ENCODE data around the gene TJP2.
A peak's percentile ranks its signal among the peaks of the same experiment; 100 is the strongest.

The TJP2 gene

DNA sequence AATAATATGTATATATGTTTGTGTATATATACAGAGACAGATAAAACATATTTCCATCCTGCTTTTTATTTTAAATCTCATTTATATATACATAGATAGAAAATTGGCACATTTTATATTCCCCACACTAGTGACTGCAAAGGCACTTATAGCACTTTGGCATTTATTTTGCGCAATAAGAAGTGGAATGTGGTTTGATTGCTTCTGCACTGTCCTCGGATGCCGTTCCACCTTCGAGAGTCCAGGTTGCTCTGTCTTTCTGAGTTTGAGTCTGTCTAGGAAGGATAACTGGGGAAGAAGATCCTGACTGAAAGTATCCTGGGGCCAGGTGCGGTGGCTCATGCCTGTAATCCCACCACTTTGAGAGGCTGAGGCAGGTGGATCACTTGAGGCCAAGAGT lies 84.5 kb downstream of the TJP2 start:
- no peak overlapping the region for H3K4me2 ChIP-seq (ENCODE audit: insufficient read depth, low read length, poor library complexity, severe bottlenecking)
- H3K4me1 ChIP-seq (ENCODE audit: control insufficient read depth in 2 of 2, insufficient read depth in 1 of 2, low read depth in 1 of 2, low read length in 2 of 2) = peaks cover 0 to 4% of the 10 kb centered on the region in 2 donors
- no peak overlapping the region for H2BK5ac ChIP-seq (ENCODE audit: low read length)
- H3K18ac ChIP-seq (ENCODE audit: low read length) = no peak overlapping the region
- no peak overlapping the region for H2BK12ac ChIP-seq (ENCODE audit: low read length)
- H3K14ac ChIP-seq (ENCODE audit: low read length) = no peak overlapping the region
- H3K9ac ChIP-seq (ENCODE audit: low read depth, low read length, poor library complexity) = no peak overlapping the region
- no peak for DNase-seq (ENCODE audit: low spot score)
- peaks cover 9 to 19% of the 10 kb centered on the region in 2 donors for H3K36me3 ChIP-seq (replicated peaks in 1 of 2; ENCODE audit: control insufficient read depth in 2 of 2, insufficient read depth in 2 of 2, low read length in 2 of 2)
- H2AK5ac ChIP-seq (ENCODE audit: low read depth, low read length) = no peak overlapping the region
- H3K23ac ChIP-seq (ENCODE audit: low read depth, low read length, poor library complexity) = no peak overlapping the region
- no CpG with 5 or more reads among the region's 5 CpGs for WGBS, 2 donors (ENCODE audit: extremely low coverage in 2 of 2, insufficient read length in 2 of 2, insufficient replicate concordance in 1 of 2)
- H2BK15ac ChIP-seq (ENCODE audit: low read length) = no peak overlapping the region
- H3K4me3 ChIP-seq (ENCODE audit: low read length in 2 of 2) = no peak overlapping the region
- no peak overlapping the region for H2BK120ac ChIP-seq (ENCODE audit: low read depth, low read length)
- H2AFZ ChIP-seq (ENCODE audit: low read length) = no peak overlapping the region
- no peaks in the 10 kb centered on the region for H3K79me1 ChIP-seq (ENCODE audit: low read depth, low read length)
- H4K91ac ChIP-seq (ENCODE audit: low read depth, low read length, poor library complexity) = no peak overlapping the region
- no peak overlapping the region for H4K8ac ChIP-seq (ENCODE audit: low read depth, low read length)
- no peaks in the 10 kb centered on the region for H3K27me3 ChIP-seq (ENCODE audit: control insufficient read depth in 3 of 3, insufficient read depth in 3 of 3, low read depth in 1 of 3, low read length in 3 of 3)
- no peaks in the 10 kb centered on the region for H3K9me3 ChIP-seq (replicated peaks in 1 of 2; ENCODE audit: control insufficient read depth in 2 of 2, insufficient read depth in 1 of 2, low read depth in 1 of 2, low read length in 2 of 2)
- H3K27ac ChIP-seq (replicated peaks; ENCODE audit: low read length) = no peak overlapping the region
- no peak overlapping the region for H3K4ac ChIP-seq (ENCODE audit: low read length)

GRCh38 chr9:69260161-69260560 lies 86.1 kb downstream of the TJP2 start:
- Histone ChIP-seq H2AK5ac (ENCODE audit: low read depth, low read length) (peak overlapping the region; percentile 46), H3K9me3 (replicated peaks in 1 of 2; ENCODE audit: control insufficient read depth in 2 of 2, insufficient read depth in 1 of 2, low read depth in 1 of 2, low read length in 2 of 2) (no peaks in the 10 kb centered on the region), H2BK5ac (ENCODE audit: low read length) (no peak overlapping the region), H3K14ac (ENCODE audit: low read length) (no peak overlapping the region), H3K27me3 (ENCODE audit: control insufficient read depth in 3 of 3, insufficient read depth in 3 of 3, low read depth in 1 of 3, low read length in 3 of 3) (no peaks in the 10 kb centered on the region), H3K4me1 (ENCODE audit: control insufficient read depth in 2 of 2, insufficient read depth in 1 of 2, low read depth in 1 of 2, low read length in 2 of 2) (peaks cover 0 to 4% of the 10 kb centered on the region in 2 donors), H3K9ac (ENCODE audit: low read depth, low read length, poor library complexity) (no peak overlapping the region), H3K27ac (replicated peaks; ENCODE audit: low read length) (no peak overlapping the region), H2AFZ (ENCODE audit: low read length) (no peak overlapping the region), H3K36me3 (replicated peaks in 1 of 2; ENCODE audit: control insufficient read depth in 2 of 2, insufficient read depth in 2 of 2, low read length in 2 of 2) (peaks cover 3 to 4% of the 10 kb centered on the region in 2 donors), H3K4me2 (ENCODE audit: insufficient read depth, low read length, poor library complexity, severe bottlenecking) (no peak overlapping the region), H4K91ac (ENCODE audit: low read depth, low read length, poor library complexity) (no peak overlapping the region), H3K4ac (ENCODE audit: low read length) (no peak overlapping the region), H3K79me1 (ENCODE audit: low read depth, low read length) (no peaks in the 10 kb centered on the region), H3K23ac (ENCODE audit: low read depth, low read length, poor library complexity) (no peak overlapping the region), H2BK15ac (ENCODE audit: low read length) (no peak overlapping the region), H3K18ac (ENCODE audit: low read length) (peak overlapping the region; percentile 64), H4K8ac (ENCODE audit: low read depth, low read length) (no peak overlapping the region), H2BK12ac (ENCODE audit: low read length) (peak overlapping the region; percentile 41), H3K4me3 (ENCODE audit: low read length in 2 of 2) (no peak overlapping the region), H2BK120ac (ENCODE audit: low read depth, low read length) (no peak overlapping the region)
- WGBS, 2 donors (ENCODE audit: extremely low coverage in 2 of 2, insufficient read length in 2 of 2, insufficient replicate concordance in 1 of 2) = no CpG with 5 or more reads among the region's 5 CpGs
- no peak for DNase-seq (ENCODE audit: low spot score)

GRCh38 chr9:69261636-69262035 lies 87.6 kb downstream of the TJP2 start:
- peaks cover 0 to 3% of the 10 kb centered on the region in 2 donors for H3K36me3 ChIP-seq (replicated peaks in 1 of 2; ENCODE audit: control insufficient read depth in 2 of 2, insufficient read depth in 2 of 2, low read length in 2 of 2)
- H3K27me3 ChIP-seq (ENCODE audit: control insufficient read depth in 3 of 3, insufficient read depth in 3 of 3, low read depth in 1 of 3, low read length in 3 of 3) = no peaks in the 10 kb centered on the region
- H3K4me1 ChIP-seq (ENCODE audit: control insufficient read depth in 2 of 2, insufficient read depth in 1 of 2, low read depth in 1 of 2, low read length in 2 of 2) = peaks cover 0 to 10% of the 10 kb centered on the region in 2 donors
- no peak overlapping the region for H2BK120ac ChIP-seq (ENCODE audit: low read depth, low read length)
- no peak overlapping the region for H2AFZ ChIP-seq (ENCODE audit: low read length)
- no peak overlapping the region for H3K27ac ChIP-seq (replicated peaks; ENCODE audit: low read length)
- H3K4me3 ChIP-seq (ENCODE audit: low read length in 2 of 2) = no peak overlapping the region
- WGBS, 2 donors (ENCODE audit: extremely low coverage in 2 of 2, insufficient read length in 2 of 2, insufficient replicate concordance in 1 of 2) = no CpG with 5 or more reads among the region's 3 CpGs
- H3K14ac ChIP-seq (ENCODE audit: low read length) = no peak overlapping the region
- H3K79me1 ChIP-seq (ENCODE audit: low read depth, low read length) = no peaks in the 10 kb centered on the region
- no peak overlapping the region for H3K4ac ChIP-seq (ENCODE audit: low read length)
- no peak overlapping the region for H4K91ac ChIP-seq (ENCODE audit: low read depth, low read length, poor library complexity)
- no peak overlapping the region for H3K18ac ChIP-seq (ENCODE audit: low read length)
- no peak overlapping the region for H3K23ac ChIP-seq (ENCODE audit: low read depth, low read length, poor library complexity)
- H2BK12ac ChIP-seq (ENCODE audit: low read length) = no peak overlapping the region
- H2BK5ac ChIP-seq (ENCODE audit: low read length) = no peak overlapping the region
- H2AK5ac ChIP-seq (ENCODE audit: low read depth, low read length) = no peak overlapping the region
- H3K9me3 ChIP-seq (replicated peaks in 1 of 2; ENCODE audit: control insufficient read depth in 2 of 2, insufficient read depth in 1 of 2, low read depth in 1 of 2, low read length in 2 of 2) = no peaks in the 10 kb centered on the region
- no peak overlapping the region for H3K4me2 ChIP-seq (ENCODE audit: insufficient read depth, low read length, poor library complexity, severe bottlenecking)
- DNase-seq (ENCODE audit: low spot score) = no peak
- H2BK15ac ChIP-seq (ENCODE audit: low read length) = no peak overlapping the region
- no peak overlapping the region for H4K8ac ChIP-seq (ENCODE audit: low read depth, low read length)
- H3K9ac ChIP-seq (ENCODE audit: low read depth, low read length, poor library complexity) = no peak overlapping the region

GRCh38 chr9:69264526-69264925 lies 90.4 kb downstream of the TJP2 start:
- no peaks in the 10 kb centered on the region for H3K79me1 ChIP-seq (ENCODE audit: low read depth, low read length)
- no peak overlapping the region for H2AFZ ChIP-seq (ENCODE audit: low read length)
- no peak overlapping the region for H3K23ac ChIP-seq (ENCODE audit: low read depth, low read length, poor library complexity)
- H2AK5ac ChIP-seq (ENCODE audit: low read depth, low read length) = no peak overlapping the region
- no peak overlapping the region for H2BK12ac ChIP-seq (ENCODE audit: low read length)
- H4K8ac ChIP-seq (ENCODE audit: low read depth, low read length) = no peak overlapping the region
- H3K27ac ChIP-seq (replicated peaks; ENCODE audit: low read length) = no peak overlapping the region
- peaks cover 0 to 10% of the 10 kb centered on the region in 2 donors for H3K4me1 ChIP-seq (ENCODE audit: control insufficient read depth in 2 of 2, insufficient read depth in 1 of 2, low read depth in 1 of 2, low read length in 2 of 2)
- H3K27me3 ChIP-seq (ENCODE audit: control insufficient read depth in 3 of 3, insufficient read depth in 3 of 3, low read depth in 1 of 3, low read length in 3 of 3) = no peaks in the 10 kb centered on the region
- no peaks in the 10 kb centered on the region for H3K36me3 ChIP-seq (replicated peaks in 1 of 2; ENCODE audit: control insufficient read depth in 2 of 2, insufficient read depth in 2 of 2, low read length in 2 of 2)
- no peak overlapping the region for H3K4me3 ChIP-seq (ENCODE audit: low read length in 2 of 2)
- no peak overlapping the region for H2BK15ac ChIP-seq (ENCODE audit: low read length)
- H3K9ac ChIP-seq (ENCODE audit: low read depth, low read length, poor library complexity) = no peak overlapping the region
- H3K14ac ChIP-seq (ENCODE audit: low read length) = no peak overlapping the region
- no peak overlapping the region for H4K91ac ChIP-seq (ENCODE audit: low read depth, low read length, poor library complexity)
- no CpG with 5 or more reads among the region's 7 CpGs for WGBS, 2 donors (ENCODE audit: extremely low coverage in 2 of 2, insufficient read length in 2 of 2, insufficient replicate concordance in 1 of 2)
- no peak overlapping the region for H3K4me2 ChIP-seq (ENCODE audit: insufficient read depth, low read length, poor library complexity, severe bottlenecking)
- H3K18ac ChIP-seq (ENCODE audit: low read length) = peak overlapping the region; percentile 0
- no peak overlapping the region for H2BK120ac ChIP-seq (ENCODE audit: low read depth, low read length)
- H3K4ac ChIP-seq (ENCODE audit: low read length) = no peak overlapping the region
- no peaks in the 10 kb centered on the region for H3K9me3 ChIP-seq (replicated peaks in 1 of 2; ENCODE audit: control insufficient read depth in 2 of 2, insufficient read depth in 1 of 2, low read depth in 1 of 2, low read length in 2 of 2)
- H2BK5ac ChIP-seq (ENCODE audit: low read length) = no peak overlapping the region
- DNase-seq (ENCODE audit: low spot score) = no peak

Data from neuronal stem cell (in vitro differentiated cells).